Type B pancreatic cell (in vitro differentiated cells): Measurements from ENCODE around the gene ANKRD61. TPM values are rescaled to one million over a fixed set of nuclear protein-coding genes. Genes with fewer than 3 reads are reported as not detected.
"Not testable (repeated sequence)": the region's sequence is repeated elsewhere in the genome, so short reads cannot be mapped to it uniquely, and the experiment has no call there.

Experiments
- DNase-seq: peaks from one replicate; pipeline ENCODE4 v3.0.0; 2021; ENCODE audit warnings: mixed read lengths; ENCODE audit not compliant: unreplicated experiment; ENCODE audit errors: extremely low spot score
- H3K27ac Mint-ChIP-seq: 2 replicates; pipeline ENCODE4 v1.8.0; 2021; ENCODE audit warnings: mild to moderate bottlenecking, mixed read lengths
- H3K27me3 Mint-ChIP-seq: 2 replicates; pipeline ENCODE4 v1.8.0; 2021; ENCODE audit warnings: mixed read lengths
- H3K36me3 Mint-ChIP-seq: 2 replicates; pipeline ENCODE4 v1.8.0; 2021; ENCODE audit warnings: mixed read lengths
- H3K4me1 Mint-ChIP-seq: one replicate; pipeline ENCODE4 v1.8.0; 2021; ENCODE audit warnings: mixed read lengths; ENCODE audit not compliant: unreplicated experiment
- H3K4me3 Mint-ChIP-seq: 2 replicates; pipeline ENCODE4 v1.8.0; 2021; ENCODE audit warnings: mild to moderate bottlenecking, mixed read lengths
- H3K9me3 Mint-ChIP-seq: 2 replicates; pipeline ENCODE4 v1.8.0; 2021; ENCODE audit warnings: mixed read lengths
- long read RNA-seq: library from polyadenylated mRNA; unstranded; transcript quantifications from one replicate; pipeline ENCODE4 v2.0.0, GENCODE V29; 2020
- total RNA-seq: library from RNA; stranded (reverse); gene quantifications from 2 replicates; pipeline ENCODE4 v1.2.1, GENCODE V29; 2021; ENCODE audit warnings: low replicate concordance
- TF ChIP-seq, protein P1 (sequence below): fragments of 200-600 bp; sonication (generic); conservative IDR thresholded peaks from 2 replicates; pipeline ENCODE4 v1.5.0; 2021; ENCODE audit warnings: antibody characterized with exemption, mild to moderate bottlenecking

ANKRD61 gene
- total RNA-seq = 0.31 TPM in 1 of 2 replicates, not detected in the other
- long read RNA-seq = 0 reads

DNA sequence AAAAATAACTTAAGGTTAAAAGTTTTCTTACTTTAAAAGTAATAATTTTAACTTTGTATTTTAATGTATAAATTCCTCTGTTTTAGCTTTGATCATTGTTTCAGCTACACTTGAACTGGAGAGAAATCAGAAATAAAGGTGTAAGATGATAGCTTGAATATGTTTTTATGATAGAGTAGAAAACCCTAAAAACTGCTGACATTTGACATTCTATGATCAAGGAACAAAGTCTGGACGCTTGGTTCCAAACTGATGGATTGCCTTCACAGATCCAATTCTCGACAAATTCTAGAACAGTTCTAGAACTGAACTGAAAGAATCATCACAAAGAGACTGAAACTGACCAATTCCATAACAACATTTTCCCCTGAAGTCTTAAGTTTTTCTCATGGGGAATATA, at the start of gene ANKRD61:
ANKRD61 (plus strand) TSS at position 389 of the 400 bp plus-strand sequence; CDS start at position 389, 0 bp downstream.
- no peaks in the 10 kb centered on the region for H3K27me3 Mint-ChIP-seq
- no peak within 1 kb of the TSS for H3K4me3 Mint-ChIP-seq
- peaks cover 33% of the 10 kb centered on the region for H3K36me3 Mint-ChIP-seq
- H3K27ac Mint-ChIP-seq = no peak within 1 kb of the TSS
- DNase-seq = no peak
- TF ChIP-seq, protein P1, sequence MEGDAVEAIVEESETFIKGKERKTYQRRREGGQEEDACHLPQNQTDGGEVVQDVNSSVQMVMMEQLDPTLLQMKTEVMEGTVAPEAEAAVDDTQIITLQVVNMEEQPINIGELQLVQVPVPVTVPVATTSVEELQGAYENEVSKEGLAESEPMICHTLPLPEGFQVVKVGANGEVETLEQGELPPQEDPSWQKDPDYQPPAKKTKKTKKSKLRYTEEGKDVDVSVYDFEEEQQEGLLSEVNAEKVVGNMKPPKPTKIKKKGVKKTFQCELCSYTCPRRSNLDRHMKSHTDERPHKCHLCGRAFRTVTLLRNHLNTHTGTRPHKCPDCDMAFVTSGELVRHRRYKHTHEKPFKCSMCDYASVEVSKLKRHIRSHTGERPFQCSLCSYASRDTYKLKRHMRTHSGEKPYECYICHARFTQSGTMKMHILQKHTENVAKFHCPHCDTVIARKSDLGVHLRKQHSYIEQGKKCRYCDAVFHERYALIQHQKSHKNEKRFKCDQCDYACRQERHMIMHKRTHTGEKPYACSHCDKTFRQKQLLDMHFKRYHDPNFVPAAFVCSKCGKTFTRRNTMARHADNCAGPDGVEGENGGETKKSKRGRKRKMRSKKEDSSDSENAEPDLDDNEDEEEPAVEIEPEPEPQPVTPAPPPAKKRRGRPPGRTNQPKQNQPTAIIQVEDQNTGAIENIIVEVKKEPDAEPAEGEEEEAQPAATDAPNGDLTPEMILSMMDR = no peak
- H3K9me3 Mint-ChIP-seq = no peaks in the 10 kb centered on the region
- H3K4me1 Mint-ChIP-seq = no peaks in the 10 kb centered on the region

DNA sequence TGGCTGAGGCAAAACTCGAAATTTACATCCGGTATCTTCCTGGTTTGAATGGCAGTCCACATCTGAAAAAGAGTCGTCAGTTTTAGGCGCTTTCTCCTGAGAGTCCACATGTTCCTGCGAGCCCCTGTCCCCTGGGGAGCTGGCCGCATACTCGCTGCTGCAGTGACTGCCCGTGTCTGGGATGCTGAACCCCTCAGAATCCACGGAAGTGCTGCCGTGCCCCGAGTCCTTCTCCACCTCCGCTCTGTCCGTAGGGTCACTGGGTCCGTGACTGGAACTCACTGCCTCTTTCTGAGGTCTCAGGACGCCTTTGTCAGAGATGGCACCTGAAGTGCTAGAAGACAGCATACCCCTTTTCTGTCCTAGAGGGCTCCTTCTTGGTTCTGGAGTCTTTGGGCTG, 44.1 kb upstream of the ANKRD61 start:
- not testable (repeated sequence) for H3K4me1 Mint-ChIP-seq, H3K27me3 Mint-ChIP-seq, H3K27ac Mint-ChIP-seq, DNase-seq, H3K9me3 Mint-ChIP-seq, H3K4me3 Mint-ChIP-seq
- peaks cover 12% of the 10 kb centered on the region for H3K36me3 Mint-ChIP-seq

DNA sequence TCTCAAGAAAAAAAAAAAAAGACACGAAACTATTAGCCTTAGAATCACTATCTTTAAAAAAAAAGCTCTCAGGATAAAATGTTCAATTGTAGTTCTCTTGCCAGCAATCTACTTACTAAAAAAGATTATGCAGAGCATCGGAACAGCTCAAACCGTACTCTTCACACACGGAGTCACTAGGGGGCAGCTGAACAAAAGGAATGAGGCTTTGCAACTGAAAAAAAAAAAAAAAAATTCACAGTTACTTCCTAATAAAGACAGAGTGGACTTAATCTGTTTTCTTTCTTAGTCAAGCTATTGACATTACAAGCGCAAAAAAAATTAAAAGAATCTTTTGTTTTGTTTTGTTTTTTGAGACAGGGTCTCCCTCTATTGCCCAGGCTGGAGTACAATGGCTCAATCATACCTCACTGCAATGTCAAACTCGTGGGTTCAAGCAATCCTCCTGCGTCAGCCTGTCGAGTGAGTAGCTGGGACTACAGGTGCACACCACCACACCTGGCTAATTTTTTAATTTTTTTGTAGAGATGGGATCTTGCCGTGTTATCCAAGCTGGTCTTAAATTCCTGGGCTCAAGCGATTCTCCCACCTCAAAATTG, 33.9 kb upstream of the ANKRD61 start:
- DNase-seq = no peak
- Mint-ChIP-seq H3K9me3 (no peaks in the 10 kb centered on the region), H3K36me3 (peaks cover 15% of the 10 kb centered on the region), H3K4me3 (no peak overlapping the region), H3K27me3 (no peaks in the 10 kb centered on the region), H3K4me1 (peaks cover 10% of the 10 kb centered on the region), H3K27ac (peak overlapping the region; percentile 91)
- TF ChIP-seq, protein P1 = peak; percentile 76

DNA sequence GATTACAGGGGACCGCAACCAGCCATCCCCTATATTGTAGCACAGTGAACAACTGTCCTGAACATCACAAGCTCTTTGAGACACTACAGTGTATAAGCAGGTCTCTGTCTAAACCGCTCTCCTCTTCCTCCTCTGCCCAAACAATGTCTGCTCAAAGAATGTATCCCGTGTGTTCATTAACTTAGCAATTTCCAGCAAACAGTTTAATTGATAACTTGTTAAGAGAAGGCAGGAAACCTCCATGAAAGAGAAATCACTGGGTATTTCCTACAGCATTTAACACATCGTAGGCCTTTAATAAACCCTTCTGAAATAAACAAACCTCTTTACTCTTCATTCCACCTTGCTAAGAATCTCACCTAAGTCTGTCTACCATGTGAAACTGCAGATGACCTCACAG, 23.8 kb upstream of the ANKRD61 start:
- Mint-ChIP-seq H3K4me3 (peak overlapping the region; percentile 81), H3K4me1 (peaks cover 26% of the 10 kb centered on the region), H3K27me3 (no peaks in the 10 kb centered on the region), H3K9me3 (no peaks in the 10 kb centered on the region), H3K27ac (peak overlapping the region; percentile 35), H3K36me3 (peaks cover 9% of the 10 kb centered on the region)
- TF ChIP-seq, protein P1 = no peak
- DNase-seq = no peak

DNA sequence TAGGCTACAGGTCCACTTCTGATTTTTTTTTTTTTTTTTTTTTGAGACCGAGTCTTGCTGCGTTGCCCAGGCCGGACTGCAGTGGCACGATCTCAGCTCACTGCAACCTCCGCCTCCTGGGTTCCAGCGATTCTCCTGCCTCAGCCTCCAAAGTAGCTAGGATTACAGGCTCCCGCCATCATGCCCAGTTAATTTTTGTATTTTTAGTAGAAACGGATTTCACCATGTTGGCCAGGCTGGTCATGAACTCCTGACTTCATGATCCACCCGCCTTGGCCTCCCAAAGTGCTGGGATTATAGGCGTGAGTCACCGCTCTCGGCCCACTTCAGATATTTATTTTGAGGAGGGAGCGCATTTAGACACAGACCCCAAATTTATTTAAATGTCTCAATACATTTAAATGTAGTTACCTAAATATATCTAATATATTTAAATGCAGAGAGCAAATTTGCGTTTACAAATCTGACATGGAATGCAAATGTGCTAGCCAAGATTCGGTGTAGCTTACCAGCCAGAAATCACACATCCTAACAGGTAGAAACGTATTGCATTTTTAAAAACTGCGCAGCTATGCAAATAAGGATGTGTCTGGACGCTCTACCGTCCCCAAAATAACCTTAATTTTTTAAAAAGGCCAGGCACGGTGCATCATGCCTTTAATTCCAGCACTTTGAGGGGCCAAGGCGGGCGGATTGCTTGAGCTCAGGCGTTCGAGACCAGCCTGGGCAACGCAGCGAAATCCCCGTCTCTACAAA, 23.2 kb upstream of the ANKRD61 start:
- H3K4me3 Mint-ChIP-seq = peak overlapping the region; percentile 95
- H3K36me3 Mint-ChIP-seq = peaks cover 14% of the 10 kb centered on the region
- peaks cover 32% of the 10 kb centered on the region for H3K4me1 Mint-ChIP-seq
- not testable (repeated sequence) for H3K27me3 Mint-ChIP-seq, H3K9me3 Mint-ChIP-seq, DNase-seq
- H3K27ac Mint-ChIP-seq = peak overlapping the region; percentile 97

DNA sequence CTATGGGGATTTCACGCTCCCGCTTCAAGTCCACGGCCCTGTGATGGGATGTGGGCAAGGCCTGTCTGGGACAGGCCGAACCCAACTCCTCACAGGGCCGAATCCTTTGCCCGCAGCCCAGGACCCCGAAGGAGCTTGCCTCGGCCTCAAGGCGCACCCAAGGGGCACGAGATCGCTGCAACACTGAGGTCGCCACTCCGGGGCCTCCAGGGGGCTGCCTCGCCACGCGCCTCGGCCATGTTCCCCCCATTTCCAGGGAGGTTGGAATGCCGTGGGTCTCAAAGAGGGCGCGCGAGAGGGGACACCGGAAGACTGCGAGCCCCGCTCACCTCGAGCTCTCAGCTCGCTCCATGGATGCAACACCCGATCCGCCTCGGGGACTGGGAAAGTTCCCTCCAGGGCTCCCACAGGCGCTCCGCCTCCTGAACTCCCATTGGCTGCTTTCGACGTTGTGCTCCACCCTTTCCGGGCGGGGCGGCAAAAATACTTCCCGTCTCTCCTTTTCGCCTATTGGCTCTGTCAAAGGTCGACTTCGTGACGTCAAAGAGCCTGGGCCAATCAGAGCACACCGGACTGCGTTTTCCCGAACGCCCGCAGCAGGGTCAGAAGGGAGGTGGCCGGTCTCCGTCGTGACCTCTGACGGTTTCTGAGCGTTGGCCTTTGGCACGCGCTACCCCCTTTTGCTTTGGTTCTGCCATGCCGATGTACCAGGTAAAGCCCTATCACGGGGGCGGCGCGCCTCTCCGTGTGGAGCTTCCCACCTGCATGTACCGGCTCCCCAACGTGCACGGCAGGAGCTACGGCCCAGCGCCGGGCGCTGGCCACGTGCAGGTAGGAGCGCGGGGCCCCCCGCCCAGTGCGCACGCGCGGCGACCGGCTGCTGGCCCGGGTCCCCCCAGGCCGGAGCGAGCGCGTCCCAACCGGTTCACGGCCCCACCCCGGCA, 22.2 kb upstream of the ANKRD61 start, which contains the start of the genes AIMP2 and PMS2:
AIMP2 (plus strand) TSS at position 605 of the 944 bp plus-strand sequence; CDS start at position 697, 92 bp downstream.
PMS2 (minus strand) TSS at position 382 of the 944 bp plus-strand sequence; CDS start at position 352, 30 bp downstream.
- Mint-ChIP-seq H3K36me3 (peaks cover 14% of the 10 kb centered on the region), H3K4me1 (peaks cover 33% of the 10 kb centered on the region), H3K27me3 (no peaks in the 10 kb centered on the region), H3K27ac (peak within 1 kb of the TSS; percentile 97), H3K9me3 (no peaks in the 10 kb centered on the region), H3K4me3 (peak within 1 kb of the TSS; percentile 95)
- TF ChIP-seq, protein P1 = peak; percentile 21
- peak; percentile 98 for DNase-seq

DNA sequence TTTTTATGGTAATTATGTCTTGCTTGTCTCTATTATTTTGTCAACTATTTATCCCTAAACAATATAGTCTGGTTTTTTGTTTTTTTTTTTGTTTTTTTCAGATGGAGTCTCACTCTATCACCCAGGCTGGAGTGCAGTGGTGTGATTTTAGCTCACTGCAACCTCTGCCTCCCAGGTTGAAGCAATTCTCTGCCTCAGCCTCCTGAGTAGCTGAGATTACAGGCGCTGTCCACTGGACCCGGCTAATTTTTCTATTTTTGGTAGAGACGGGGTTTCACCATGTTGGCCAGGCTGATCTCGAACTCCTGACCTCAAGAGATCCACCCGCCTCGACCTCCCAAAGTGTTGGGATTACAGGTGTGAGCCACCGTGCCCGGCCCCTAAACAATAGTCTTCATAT, 20.8 kb upstream of the ANKRD61 start:
- not testable (repeated sequence) for H3K9me3 Mint-ChIP-seq, H3K27me3 Mint-ChIP-seq, DNase-seq
- peak overlapping the region; percentile 97 for H3K27ac Mint-ChIP-seq
- H3K4me1 Mint-ChIP-seq = peaks cover 33% of the 10 kb centered on the region
- peak overlapping the region; percentile 95 for H3K4me3 Mint-ChIP-seq
- peaks cover 14% of the 10 kb centered on the region for H3K36me3 Mint-ChIP-seq
